ENCODE data around the gene METTL13.

The METTL13 gene

GRCh38 chr1:171781176-171781875 is at the start of gene METTL13:
Gene METTL13 (plus strand): TSS chr1:171781660. CDS start chr1:171781968, 308 bp downstream.
- Mint-ChIP-seq H3K27me3 (no peaks in the 10 kb centered on the region), H3K36me3 (peaks cover 28% of the 10 kb centered on the region), H3K9me3 (no peaks in the 10 kb centered on the region), H3K4me1 (peaks cover 64% of the 10 kb centered on the region), H3K27ac (peak within 1 kb of the TSS; percentile 94), H3K4me3 (peak within 1 kb of the TSS; percentile 96)
- CTCF ChIA-PET = interaction anchor here (1.1 to 1.3 kb wide), 2 partner anchors 19 to 39 kb away, joined by 3 to 5 read pairs; partner anchors contain the start of gene VAMP4
- peak; percentile 99 for DNase-seq

GRCh38 chr1:171736196-171736595 is 45.3 kb upstream of the METTL13 start:
- CTCF ChIA-PET = interaction anchor here (2.9 kb wide), 1 partner anchor 65 kb away, joined by 9 read pairs; no protein-coding TSS in a partner anchor
- no peaks in the 10 kb centered on the region for H3K27me3 Mint-ChIP-seq
- H3K27ac Mint-ChIP-seq = no peak overlapping the region
- H3K4me1 Mint-ChIP-seq = peaks cover 33% of the 10 kb centered on the region
- no peaks in the 10 kb centered on the region for H3K9me3 Mint-ChIP-seq
- no peak overlapping the region for H3K4me3 Mint-ChIP-seq
- H3K36me3 Mint-ChIP-seq = peaks cover 39% of the 10 kb centered on the region
- no peak for DNase-seq

GRCh38 chr1:171738911-171739310 is 42.5 kb upstream of the METTL13 start:
- CTCF ChIA-PET = interaction anchor here (0.7 to 5.4 kb wide), 6 partner anchors 23 to 254 kb away, joined by 3 to 35 read pairs (median 7); partner anchors contain the start of gene PRRC2C
- peak overlapping the region; percentile 100 for H3K27ac Mint-ChIP-seq
- no peaks in the 10 kb centered on the region for H3K9me3 Mint-ChIP-seq
- peaks cover 34% of the 10 kb centered on the region for H3K36me3 Mint-ChIP-seq
- H3K27me3 Mint-ChIP-seq = no peaks in the 10 kb centered on the region
- H3K4me3 Mint-ChIP-seq = peak overlapping the region; percentile 94
- peaks cover 51% of the 10 kb centered on the region for H3K4me1 Mint-ChIP-seq
- DNase-seq = no peak

- Mint-ChIP-seq H3K4me1 (peaks cover 55% of the 10 kb centered on the region), H3K9me3 (no peaks in the 10 kb centered on the region), H3K27me3 (no peaks in the 10 kb centered on the region), H3K36me3 (peaks cover 34% of the 10 kb centered on the region), H3K27ac (peak overlapping the region; percentile 100), H3K4me3 (peak overlapping the region; percentile 94)
- CTCF ChIA-PET = interaction anchor here (0.6 to 5.4 kb wide), 9 partner anchors 22 to 550 kb away, joined by 3 to 35 read pairs (median 4); partner anchors contain the start of gene PRRC2C
- DNase-seq = no peak
These were observed 41.8 kb upstream of the METTL13 start for GRCh38 chr1:171739656-171740055.

GRCh38 chr1:171740356-171740863 is 41.0 kb upstream of the METTL13 start:
- H3K4me1 Mint-ChIP-seq = peaks cover 55% of the 10 kb centered on the region
- H3K9me3 Mint-ChIP-seq = no peaks in the 10 kb centered on the region
- no peaks in the 10 kb centered on the region for H3K27me3 Mint-ChIP-seq
- peak overlapping the region; percentile 100 for H3K27ac Mint-ChIP-seq
- CTCF ChIA-PET = interaction anchor here (0.6 to 5.4 kb wide), 9 partner anchors 23 to 551 kb away, joined by 3 to 35 read pairs (median 5); no protein-coding TSS in a partner anchor
- peaks cover 30% of the 10 kb centered on the region for H3K36me3 Mint-ChIP-seq
- peak overlapping the region; percentile 94 for H3K4me3 Mint-ChIP-seq
- no peak for DNase-seq

- peak; percentile 68 for DNase-seq
- Mint-ChIP-seq H3K4me1 (peaks cover 55% of the 10 kb centered on the region), H3K36me3 (peaks cover 22% of the 10 kb centered on the region), H3K4me3 (peak overlapping the region; percentile 94), H3K27me3 (no peaks in the 10 kb centered on the region), H3K9me3 (no peaks in the 10 kb centered on the region), H3K27ac (peak overlapping the region; percentile 100)
- CTCF ChIA-PET = interaction anchor here (0.8 to 5.4 kb wide), 8 partner anchors 23 to 95 kb away, joined by 3 to 35 read pairs (median 5); no protein-coding TSS in a partner anchor
These were observed 40.2 kb upstream of the METTL13 start for GRCh38 chr1:171740987-171741871.

GRCh38 chr1:171741872-171742576 is 39.4 kb upstream of the METTL13 start, which contains the start of gene VAMP4:
Gene VAMP4 (minus strand): TSS chr1:171742065. CDS start chr1:171738414, 3,651 bp downstream.
- DNase-seq = peak; percentile 91
- Mint-ChIP-seq H3K36me3 (peaks cover 14% of the 10 kb centered on the region), H3K4me1 (peaks cover 55% of the 10 kb centered on the region), H3K4me3 (peak within 1 kb of the TSS; percentile 94), H3K9me3 (no peaks in the 10 kb centered on the region), H3K27me3 (no peaks in the 10 kb centered on the region), H3K27ac (peak within 1 kb of the TSS; percentile 100)
- CTCF ChIA-PET = interaction anchor here (0.6 to 5.4 kb wide), 8 partner anchors 10 to 96 kb away, joined by 3 to 35 read pairs (median 4); partner anchors contain the start of gene METTL13

GRCh38 chr1:171742577-171742922 is 38.9 kb upstream of the METTL13 start:
- Mint-ChIP-seq H3K36me3 (peaks cover 13% of the 10 kb centered on the region), H3K27ac (peak overlapping the region; percentile 100), H3K27me3 (no peaks in the 10 kb centered on the region), H3K9me3 (no peaks in the 10 kb centered on the region), H3K4me3 (peak overlapping the region; percentile 94), H3K4me1 (peaks cover 55% of the 10 kb centered on the region)
- CTCF ChIA-PET = interaction anchor here (1.1 to 5.4 kb wide), 4 partner anchors 9 to 97 kb away, joined by 3 to 35 read pairs (median 15); no protein-coding TSS in a partner anchor
- DNase-seq = peak; percentile 45

- H3K27ac Mint-ChIP-seq = peak overlapping the region; percentile 100
- DNase-seq = peak; percentile 23
- CTCF ChIA-PET = interaction anchor here (1.0 to 5.4 kb wide), 8 partner anchors 8 to 258 kb away, joined by 3 to 35 read pairs (median 3); partner anchors contain the start of gene PRRC2C
- no peaks in the 10 kb centered on the region for H3K9me3 Mint-ChIP-seq
- H3K27me3 Mint-ChIP-seq = no peaks in the 10 kb centered on the region
- H3K36me3 Mint-ChIP-seq = peaks cover 12% of the 10 kb centered on the region
- peak overlapping the region; percentile 94 for H3K4me3 Mint-ChIP-seq
- H3K4me1 Mint-ChIP-seq = peaks cover 54% of the 10 kb centered on the region
These were observed 38.2 kb upstream of the METTL13 start for GRCh38 chr1:171743081-171743870.

- DNase-seq = no peak
- peaks cover 5% of the 10 kb centered on the region for H3K36me3 Mint-ChIP-seq
- H3K9me3 Mint-ChIP-seq = no peaks in the 10 kb centered on the region
- H3K27me3 Mint-ChIP-seq = no peaks in the 10 kb centered on the region
- H3K4me3 Mint-ChIP-seq = no peak overlapping the region
- H3K27ac Mint-ChIP-seq = no peak overlapping the region
- CTCF ChIA-PET = no interaction called here
- H3K4me1 Mint-ChIP-seq = peaks cover 37% of the 10 kb centered on the region
These were observed 36.5 kb upstream of the METTL13 start for GRCh38 chr1:171744986-171745385.

- no peak overlapping the region for H3K27ac Mint-ChIP-seq
- CTCF ChIA-PET = interaction anchor here (1.1 kb wide), 1 partner anchor 31 kb away, joined by 4 read pairs; no protein-coding TSS in a partner anchor
- H3K4me1 Mint-ChIP-seq = peaks cover 10% of the 10 kb centered on the region
- no peak overlapping the region for H3K4me3 Mint-ChIP-seq
- H3K27me3 Mint-ChIP-seq = no peaks in the 10 kb centered on the region
- no peaks in the 10 kb centered on the region for H3K9me3 Mint-ChIP-seq
- H3K36me3 Mint-ChIP-seq = no peaks in the 10 kb centered on the region
- no peak for DNase-seq
These were observed 32.8 kb upstream of the METTL13 start for GRCh38 chr1:171748651-171749050.

- H3K4me1 Mint-ChIP-seq = peaks cover 7% of the 10 kb centered on the region
- H3K4me3 Mint-ChIP-seq = no peak overlapping the region
- CTCF ChIA-PET = interaction anchor here (1.2 kb wide), 1 partner anchor 9 kb away, joined by 3 read pairs; the partner anchor contains the start of gene VAMP4
- no peak overlapping the region for H3K27ac Mint-ChIP-seq
- DNase-seq = no peak
- H3K36me3 Mint-ChIP-seq = no peaks in the 10 kb centered on the region
- no peaks in the 10 kb centered on the region for H3K9me3 Mint-ChIP-seq
- H3K27me3 Mint-ChIP-seq = peaks cover 12% of the 10 kb centered on the region
These were observed 30.2 kb upstream of the METTL13 start for GRCh38 chr1:171751221-171751620.
